Astrocyte of the spinal cord (primary cell): ENCODE results near the gene CAMK2N1.
A peak's percentile ranks its signal among the peaks of the same experiment; 100 is the strongest.

Experiments used
- DNase-seq: peaks from one replicate; pipeline ENCODE4 v3.0.0; 2011; ENCODE audit warnings: low read depth, low spot score
- H3K4me3 ChIP-seq: 2 replicates; pipeline ENCODE4 v1.5.1; 2011; ENCODE audit warnings: low read depth, mild to moderate bottlenecking, low read length, moderate library complexity
- in situ Hi-C: cut with HindIII; loops from 2 replicates; pipeline ENCODE4 v1.10.0; 2017; ENCODE audit warnings: low sequenced_read_pairs
- TF ChIP-seq, protein P1 (sequence below): IDR thresholded peaks from 2 replicates; pipeline ENCODE4 v1.5.1; 2012; ENCODE audit warnings: low read depth, mild to moderate bottlenecking, low read length, inconsistent platforms

CAMK2N1 gene

DNA sequence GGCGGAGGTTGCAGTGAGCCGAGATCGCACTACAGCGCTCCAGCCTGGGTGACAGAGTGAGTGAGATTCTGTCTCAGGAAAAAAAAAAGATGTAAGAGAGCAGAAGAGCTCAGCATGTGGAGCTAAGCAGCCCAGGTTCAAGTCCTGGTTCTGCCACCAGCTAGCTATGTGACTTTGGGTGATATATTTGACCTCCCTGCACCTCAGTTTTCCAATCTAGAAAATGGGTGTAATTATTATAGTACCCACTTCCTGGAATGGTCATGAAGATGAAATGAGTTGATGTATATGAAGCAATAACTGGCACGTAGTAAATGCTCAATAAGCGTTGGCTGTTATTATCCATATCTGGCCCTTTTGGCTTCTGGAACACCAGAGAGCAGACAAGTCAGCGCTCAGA is 38.2 kb downstream of the CAMK2N1 start:
- no peak for DNase-seq
- no peak overlapping the region for H3K4me3 ChIP-seq
- TF ChIP-seq, protein P1, sequence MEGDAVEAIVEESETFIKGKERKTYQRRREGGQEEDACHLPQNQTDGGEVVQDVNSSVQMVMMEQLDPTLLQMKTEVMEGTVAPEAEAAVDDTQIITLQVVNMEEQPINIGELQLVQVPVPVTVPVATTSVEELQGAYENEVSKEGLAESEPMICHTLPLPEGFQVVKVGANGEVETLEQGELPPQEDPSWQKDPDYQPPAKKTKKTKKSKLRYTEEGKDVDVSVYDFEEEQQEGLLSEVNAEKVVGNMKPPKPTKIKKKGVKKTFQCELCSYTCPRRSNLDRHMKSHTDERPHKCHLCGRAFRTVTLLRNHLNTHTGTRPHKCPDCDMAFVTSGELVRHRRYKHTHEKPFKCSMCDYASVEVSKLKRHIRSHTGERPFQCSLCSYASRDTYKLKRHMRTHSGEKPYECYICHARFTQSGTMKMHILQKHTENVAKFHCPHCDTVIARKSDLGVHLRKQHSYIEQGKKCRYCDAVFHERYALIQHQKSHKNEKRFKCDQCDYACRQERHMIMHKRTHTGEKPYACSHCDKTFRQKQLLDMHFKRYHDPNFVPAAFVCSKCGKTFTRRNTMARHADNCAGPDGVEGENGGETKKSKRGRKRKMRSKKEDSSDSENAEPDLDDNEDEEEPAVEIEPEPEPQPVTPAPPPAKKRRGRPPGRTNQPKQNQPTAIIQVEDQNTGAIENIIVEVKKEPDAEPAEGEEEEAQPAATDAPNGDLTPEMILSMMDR = no peak
- in situ Hi-C loops = no loop called here

DNA sequence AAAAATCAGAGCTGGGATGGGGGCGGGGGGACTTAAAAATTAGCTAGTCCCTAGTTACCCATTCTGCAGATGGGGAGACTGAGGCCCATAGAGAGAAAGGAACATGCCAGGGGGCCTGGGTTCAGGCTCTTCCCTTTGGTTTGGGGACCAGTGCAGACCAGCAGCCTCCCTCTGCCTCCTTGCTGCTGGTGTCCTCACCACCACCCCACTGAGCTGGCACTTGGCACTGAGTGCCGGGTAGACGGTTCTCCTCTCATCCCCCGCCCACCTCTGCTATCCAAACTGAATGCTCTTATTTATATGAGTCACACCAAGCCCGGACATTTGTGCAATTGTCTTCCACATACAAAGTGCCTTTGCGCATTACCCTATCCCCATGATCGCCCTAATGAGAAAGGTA is 39.2 kb downstream of the CAMK2N1 start:
- no peak for DNase-seq
- TF ChIP-seq, protein P1 = no peak
- in situ Hi-C loops = no loop called here
- no peak overlapping the region for H3K4me3 ChIP-seq

DNA sequence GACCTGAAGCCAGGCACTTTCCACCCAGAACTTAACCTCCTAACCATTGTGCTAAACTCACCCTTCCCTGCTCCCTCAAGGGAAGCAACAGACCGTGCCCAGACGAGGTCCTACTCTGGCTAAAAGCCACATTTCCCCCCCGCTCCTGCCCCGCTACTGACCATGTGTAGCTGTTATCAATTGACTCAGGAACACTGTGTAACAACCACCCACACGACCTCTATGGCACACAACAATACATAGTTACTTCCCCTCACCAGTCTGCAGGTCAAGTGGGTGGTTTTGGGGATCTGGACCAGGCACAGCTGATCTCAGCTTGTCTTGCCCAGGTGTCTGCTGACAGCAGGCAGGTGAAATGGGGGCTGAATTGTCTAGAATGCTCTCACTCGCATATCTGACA is 40.1 kb downstream of the CAMK2N1 start:
- TF ChIP-seq, protein P1 = no peak
- DNase-seq = no peak
- no peak overlapping the region for H3K4me3 ChIP-seq
- in situ Hi-C loops = no loop called here

DNA sequence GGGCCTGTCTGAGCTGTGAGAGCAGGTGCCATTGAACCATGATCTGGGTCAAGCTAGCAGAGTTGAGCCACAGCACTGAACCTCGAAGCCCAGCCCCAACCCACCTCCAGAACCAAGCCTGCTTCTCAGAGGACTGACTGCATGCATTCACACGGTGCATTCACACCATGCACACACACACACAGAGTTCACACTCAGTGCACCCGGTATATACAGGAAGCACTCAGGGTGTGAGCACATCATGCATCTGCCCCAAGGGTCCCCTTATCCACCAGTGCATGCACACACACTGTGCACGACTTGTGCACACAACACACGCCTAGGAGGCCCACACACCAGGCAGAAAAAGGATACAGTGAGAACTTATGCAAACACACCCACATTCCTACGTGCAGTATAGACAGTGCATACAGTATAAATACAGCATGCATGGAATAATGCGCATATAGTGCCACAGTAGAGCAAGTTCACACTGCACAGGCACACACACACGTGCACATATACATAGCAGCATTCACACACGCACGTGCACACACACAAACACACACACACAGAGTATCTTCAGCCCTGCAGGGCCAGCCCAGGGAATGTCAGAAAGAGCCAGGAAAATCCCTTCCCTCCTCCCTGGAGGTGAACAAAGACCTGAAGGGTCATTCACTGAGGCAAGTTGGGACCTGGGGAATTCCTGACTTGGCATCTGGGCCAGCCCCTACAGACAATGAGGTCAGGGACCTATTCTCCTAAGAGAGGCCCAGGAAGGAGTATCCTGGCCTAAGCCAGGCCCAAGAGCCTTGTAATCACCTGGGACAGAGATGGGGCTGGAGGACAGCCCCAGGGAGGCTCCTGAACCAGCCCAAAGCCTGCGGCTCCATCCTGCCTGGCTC is 42.1 kb downstream of the CAMK2N1 start:
- no peak for DNase-seq
- H3K4me3 ChIP-seq = no peak overlapping the region
- TF ChIP-seq, protein P1 = no peak
- in situ Hi-C loops = no loop called here

DNA sequence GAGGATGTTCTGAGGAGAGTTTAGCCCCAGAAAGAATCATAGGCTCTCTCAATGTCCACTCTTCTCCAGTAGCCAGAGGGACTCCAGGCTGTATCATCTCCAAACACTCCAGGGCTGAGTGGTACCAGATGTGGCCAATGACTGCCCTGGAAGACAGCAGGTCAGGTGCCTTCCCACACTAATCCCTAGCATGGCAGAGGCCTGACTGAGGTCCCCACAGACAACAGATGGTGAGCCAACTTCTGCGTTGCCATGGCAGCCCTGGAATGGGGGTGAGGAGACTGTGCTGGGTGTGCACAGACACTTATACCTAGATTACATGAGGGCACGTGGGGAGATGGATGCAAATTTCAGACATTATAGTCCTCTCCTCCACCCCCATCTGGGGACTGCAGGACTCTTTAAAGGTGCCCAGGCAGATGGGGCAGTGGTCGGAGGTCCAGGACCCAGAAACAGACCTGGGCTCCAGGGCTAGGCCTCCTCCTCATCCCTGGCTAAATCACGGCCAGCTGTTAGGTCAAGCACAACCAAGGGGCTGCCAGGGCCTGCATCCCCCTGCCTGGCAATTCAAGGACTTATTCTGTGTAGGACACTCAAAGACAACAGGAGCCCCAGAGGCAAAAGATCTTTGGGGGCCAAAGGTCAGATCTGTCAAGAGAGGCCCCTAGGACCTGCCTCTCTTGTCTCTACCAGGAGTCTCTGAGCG is 42.9 kb downstream of the CAMK2N1 start:
- H3K4me3 ChIP-seq = no peak overlapping the region
- no peak for DNase-seq
- TF ChIP-seq, protein P1 = no peak
- in situ Hi-C loops = no loop called here

DNA sequence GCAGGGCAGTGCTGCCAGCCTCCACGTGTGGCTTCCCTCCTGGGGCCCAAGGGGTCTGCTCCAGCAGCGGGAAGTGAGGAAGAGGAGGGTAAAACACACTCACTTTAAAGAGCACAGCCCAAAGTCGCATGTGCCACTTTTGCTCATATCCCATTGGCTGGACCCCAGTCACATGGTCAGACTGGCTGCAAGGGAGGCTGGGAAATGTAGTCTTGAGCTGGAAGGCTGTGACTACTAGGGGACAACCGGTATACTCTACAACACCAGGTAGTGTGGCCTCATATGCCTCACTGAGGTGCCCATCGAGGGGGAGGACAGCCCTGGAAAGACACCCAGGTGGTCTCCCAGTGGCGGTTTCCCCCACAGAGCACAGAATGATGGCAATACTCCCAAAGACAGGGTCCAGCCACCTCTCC is 45.2 kb downstream of the CAMK2N1 start:
- peak; percentile 14 for DNase-seq
- in situ Hi-C loops = no loop called here
- TF ChIP-seq, protein P1 = no peak
- H3K4me3 ChIP-seq = no peak overlapping the region
